Activated CD4-positive, alpha-beta T cell treated with anti-CD3 and anti-CD28 coated beads, Interleukin-2, amount 50 U/mL, for 48 hours (primary cell): ENCODE results near the gene DNM1.

Experiments used
- DNase-seq, 2 experiments: peaks; one replicate each; pipeline ENCODE4 v3.0.0-alpha.2; 2020

The DNM1 gene

DNA sequence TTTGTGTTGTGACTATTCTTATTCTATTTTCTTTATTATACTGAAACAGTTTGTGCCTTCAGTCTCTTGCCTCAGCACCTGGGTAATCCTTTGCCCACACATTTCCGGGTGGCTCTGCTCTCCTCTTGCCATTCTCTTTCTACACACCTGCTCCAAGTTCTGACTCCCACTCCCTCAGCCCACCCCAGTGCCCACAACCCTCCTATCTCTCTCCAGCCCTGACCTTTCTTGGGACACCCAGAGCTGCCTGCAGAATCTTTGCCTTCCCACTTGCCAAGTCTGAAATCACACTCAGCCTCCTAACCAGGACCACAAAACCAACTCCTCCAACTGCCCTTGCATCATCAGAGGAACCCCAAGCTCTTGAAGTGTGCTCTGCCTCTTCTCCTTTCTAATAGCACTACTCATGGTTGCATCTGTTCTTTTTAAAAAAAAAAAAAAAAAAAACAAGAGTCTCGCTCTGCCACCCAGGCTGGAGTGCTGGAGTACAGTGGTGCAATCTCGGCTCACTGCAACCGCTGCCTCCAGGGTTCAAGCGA lies 77.0 kb downstream of the DNM1 start:
- DNase-seq: no peak

DNA sequence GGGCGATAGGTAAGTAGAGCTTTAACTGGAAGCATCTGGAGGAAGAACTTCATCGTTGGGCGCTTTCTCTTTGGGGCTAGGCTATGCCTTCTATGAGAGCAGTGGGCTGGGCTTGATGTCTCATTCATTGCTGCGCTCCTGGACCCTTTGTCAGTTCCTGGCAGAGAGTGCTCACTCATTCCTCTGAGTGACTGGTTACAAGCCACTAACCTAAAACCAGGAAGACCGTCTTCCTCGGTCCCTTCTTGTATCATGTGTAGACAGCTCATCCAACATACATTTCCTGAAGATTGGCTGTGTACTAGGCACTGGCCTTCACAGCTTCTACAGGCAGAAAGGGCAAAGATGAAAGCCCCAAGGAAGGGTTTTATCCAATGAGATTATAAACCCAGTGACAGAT lies 79.3 kb downstream of the DNM1 start:
- DNase-seq: no peak

DNA sequence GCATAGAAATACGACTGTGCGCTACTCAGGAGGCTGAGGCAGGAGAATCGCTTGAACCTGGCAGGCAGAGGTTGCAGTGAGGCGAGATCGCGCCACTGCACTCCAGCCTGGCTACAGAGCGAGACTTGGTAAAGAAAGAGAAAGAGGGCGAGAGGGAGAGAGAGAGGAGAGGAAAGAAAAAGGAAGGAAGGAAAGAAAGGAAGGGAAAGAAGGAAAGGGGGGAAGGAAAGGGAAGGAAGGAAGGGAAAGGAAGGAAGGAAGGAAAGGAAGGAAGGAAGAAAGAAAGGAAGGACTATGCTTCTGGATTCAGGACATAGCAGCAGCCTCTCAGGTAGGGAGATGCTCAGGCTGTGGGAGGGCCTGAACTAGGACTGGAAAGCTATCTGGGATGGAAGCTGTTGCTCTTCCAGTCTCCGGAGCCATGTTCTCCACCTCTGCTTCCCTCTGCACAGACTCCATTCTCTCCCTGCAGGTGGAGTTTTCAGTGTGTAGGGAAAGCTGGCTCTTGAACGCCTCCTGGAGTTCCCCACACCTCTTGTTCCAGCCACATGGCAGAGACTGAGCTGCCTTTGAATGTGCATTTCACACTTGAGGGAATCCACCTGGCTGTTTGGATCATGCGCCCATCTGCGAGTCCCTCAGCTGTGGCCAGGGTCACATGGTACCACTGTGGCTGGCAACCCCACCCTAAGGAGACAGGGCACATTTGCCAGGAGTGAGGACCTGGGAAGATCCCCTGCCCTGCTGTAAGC lies 82.0 kb downstream of the DNM1 start:
- DNase-seq: no peak

DNA sequence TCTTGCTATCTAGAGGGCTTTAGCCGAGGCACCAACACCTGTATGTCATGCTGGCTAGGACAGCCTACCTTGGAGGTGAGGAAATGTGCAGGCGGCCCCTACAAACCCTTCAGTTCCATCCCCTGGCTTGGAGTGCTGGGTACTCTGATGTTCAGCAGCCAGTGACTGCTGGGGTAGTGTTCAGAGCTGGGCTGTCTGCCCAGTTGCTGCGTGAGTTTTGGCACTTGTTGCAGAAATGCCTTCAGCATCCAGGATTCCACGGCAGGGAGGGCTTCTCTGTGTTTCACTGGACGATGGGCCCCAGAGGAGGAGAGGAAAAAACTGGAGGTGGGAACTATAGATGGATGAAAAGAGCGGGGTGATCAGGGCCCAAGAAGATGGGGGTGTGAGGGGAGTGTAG lies 83.3 kb downstream of the DNM1 start:
- no peak for DNase-seq

DNA sequence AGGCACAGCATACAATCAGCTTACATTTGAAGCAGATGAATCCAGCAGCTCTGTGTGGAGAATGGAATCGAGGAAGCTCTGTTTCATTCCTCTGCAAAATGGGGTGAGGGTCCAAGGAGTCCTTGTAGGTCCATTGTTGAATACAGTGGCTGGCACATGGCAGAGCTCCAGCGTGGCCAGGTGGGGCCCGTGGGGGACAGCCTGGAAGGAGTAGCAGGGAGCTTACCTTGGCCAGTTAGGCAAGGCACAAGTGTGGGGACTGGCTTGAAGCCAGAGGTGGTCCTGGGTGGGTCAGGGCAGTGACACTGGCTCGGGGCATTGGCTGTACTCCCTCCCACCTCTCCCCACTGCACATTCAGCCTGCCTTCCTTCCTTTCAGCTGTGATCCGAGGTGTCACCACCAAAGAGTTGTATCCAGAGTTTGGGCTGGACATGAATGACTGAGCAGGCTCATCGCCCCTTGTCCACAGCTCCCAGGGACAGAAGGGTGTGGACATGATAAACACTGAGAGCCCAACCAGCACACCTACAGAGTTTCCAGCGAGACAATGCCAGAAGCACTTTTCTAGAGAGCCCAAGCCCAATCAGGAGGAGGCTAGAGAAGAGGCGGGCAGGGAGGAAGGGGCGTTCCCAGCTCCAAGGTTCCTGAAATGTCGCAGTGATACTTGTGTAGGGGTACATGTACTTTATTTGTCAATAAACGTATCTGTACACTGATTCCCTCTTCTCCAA lies 85.3 kb downstream of the DNM1 start:
- no peak for DNase-seq

DNA sequence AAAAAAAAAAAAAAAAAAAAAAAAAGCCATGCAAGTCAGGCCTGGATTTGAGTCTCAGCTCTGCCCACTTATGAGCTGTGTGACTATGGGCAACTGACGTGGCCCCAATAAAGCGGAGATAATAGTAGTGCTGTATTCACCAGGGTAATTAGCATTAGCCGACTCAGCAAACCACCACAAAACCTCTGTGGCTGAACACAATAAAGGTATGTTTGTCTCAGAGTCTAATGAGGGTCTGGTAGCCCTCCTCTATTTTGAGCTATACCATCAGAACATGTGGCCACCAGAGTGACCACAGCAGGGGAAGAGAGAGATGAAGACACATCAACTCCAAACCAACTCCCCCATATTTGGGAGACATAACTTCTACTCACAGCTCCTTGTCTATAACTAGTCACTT lies 88.8 kb downstream of the DNM1 start:
- DNase-seq: no peak

DNA sequence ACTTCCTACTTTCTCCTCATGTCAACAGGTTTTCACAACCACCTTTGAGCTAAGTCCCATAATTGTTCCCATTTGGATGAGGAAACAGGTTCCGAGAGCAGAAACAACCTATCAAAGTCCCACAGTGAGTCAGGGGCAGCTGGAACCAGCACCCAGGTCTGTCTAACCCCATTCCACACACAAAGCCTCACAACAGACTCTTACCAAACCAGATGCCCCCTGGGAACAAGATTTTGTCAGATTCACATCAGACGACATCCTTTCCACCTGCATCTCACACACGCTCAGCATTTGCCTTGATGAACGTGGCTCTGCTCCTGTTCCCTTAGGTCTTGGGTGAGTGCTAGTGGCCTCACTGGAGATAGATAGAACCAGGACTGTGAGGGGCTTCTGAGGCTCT lies 89.9 kb downstream of the DNM1 start:
- DNase-seq: no peak

DNA sequence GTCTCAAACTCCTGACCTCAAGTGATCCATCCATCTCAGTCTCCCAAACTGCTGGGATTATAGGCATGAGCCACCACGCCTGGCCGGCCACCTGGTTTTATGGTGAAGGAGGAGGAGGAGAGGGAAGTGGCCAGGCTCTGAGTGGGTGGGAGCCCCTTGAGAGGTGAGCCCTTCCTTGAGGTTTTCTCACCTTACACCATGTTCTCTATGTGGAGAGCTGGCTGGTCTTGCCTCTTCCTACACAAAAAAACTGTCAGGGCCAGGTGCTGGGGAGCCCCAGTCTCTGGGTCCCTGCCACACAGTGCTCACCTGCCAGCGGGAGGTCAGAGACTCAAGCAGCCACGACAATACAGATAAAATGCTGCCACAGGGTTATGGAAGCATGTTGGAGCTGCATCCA lies 91.0 kb downstream of the DNM1 start:
- DNase-seq: no peak

DNA sequence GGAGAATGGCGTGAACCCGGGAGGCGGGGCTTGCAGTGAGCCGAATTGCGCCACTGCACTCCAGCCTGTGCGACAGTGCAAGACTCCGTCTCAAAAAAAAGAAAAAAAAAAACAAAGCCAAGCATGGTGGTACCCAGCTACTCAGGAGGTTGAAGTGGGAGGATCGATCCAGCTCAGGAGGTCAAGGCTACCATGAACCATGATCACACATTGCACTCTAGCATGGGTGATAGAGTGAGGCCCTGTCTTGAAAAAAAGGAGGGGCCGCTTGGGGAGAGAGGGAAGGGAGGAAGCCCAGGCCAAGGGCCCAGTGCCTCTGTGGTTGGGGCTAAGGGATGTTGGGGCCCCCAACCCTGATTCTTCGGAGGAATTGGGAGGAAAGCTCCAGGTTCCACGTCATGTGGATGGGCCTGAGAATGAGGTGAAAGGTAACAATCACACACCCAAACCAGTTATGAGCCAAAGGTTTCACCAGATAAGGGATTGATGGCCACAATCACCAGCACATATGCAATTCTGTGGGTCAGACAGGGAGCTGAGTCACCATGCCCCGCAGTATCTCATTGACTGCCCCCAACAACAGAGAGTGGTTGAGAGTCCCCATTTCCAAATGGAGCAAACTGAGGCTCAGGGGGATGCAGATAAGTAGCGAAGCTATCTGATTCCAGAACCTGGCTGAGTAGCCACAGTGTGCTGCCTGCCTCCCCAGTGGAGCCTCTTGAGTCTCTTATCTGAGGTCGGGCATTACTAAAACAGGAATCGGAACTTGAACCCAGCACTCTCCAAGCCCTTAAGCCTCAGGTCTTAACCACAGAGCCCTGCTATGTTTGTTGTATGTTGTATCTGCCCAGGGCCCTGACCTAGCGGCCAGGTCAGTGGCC lies 93.4 kb downstream of the DNM1 start:
- DNase-seq: no peak

DNA sequence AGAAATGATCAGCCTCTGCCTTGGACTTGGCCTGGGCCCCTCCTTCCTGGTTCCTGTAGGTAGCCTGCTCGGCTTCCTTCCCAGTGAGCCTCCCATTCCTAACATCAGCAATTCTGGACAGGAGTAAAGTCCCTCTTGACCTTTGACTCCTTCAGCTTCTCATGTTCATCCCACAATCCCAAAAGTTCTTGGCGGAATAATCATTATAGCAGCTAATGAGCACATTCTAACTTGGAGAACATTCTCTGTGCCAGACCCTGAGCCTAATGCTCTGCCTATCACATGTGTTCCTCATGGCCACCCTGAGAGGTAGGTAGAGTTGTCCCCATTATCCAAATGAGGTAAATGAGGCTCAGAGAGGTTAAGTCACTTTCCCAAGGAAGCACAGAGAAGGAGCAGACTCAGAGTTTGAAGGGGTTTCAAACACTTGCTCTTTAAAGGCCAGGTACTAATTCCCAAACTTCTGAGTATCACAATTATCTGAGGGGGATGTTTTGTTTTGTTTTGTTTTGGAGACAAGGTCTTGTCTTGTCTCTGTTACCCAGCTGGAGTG lies 94.1 kb downstream of the DNM1 start:
- DNase-seq: no peak

DNA sequence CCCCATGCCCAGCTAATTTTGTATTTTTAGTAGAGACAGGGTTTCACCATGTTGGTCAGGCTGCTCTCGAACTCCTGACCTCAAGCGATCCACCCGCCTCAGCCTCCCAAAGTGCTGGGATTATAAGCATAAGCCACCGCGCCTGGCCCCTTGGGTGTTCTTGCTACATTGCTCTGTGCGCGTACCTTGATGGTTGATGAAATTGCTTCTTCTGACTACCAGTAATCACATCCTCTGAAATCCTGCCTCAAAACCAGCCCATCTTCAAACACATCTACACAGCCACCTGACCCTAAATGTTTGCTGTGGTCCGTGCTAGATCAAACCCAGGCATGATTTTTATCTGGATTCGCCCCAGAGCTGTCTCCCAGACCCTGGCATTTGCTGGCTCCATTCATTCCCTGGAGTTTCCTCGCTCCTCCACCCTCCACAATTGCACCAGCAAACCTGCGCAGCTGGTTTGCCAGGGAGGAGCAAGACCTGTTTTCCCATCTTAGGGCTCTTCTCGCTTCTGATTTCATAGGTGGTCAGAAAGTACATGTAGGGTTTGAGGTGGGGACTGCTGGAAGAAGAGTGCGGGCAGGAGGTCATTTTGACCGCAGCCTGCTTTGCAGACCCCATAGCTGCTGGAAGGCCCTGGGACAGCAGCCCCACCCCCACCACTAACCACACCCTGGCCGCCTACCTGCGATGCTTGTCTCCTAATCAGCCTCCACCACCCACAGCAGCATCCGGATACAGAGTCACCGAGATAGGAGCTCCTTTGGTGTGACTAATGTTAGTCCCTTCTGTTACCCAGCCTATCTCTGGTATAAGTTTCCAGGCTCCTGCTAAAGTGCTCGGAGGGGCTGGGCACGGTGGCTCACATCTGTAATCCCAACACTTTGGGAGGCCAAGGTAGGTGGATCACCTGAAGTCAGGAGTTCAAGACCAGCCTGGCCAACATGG lies 95.6 kb downstream of the DNM1 start:
- DNase-seq: no peak

DNA sequence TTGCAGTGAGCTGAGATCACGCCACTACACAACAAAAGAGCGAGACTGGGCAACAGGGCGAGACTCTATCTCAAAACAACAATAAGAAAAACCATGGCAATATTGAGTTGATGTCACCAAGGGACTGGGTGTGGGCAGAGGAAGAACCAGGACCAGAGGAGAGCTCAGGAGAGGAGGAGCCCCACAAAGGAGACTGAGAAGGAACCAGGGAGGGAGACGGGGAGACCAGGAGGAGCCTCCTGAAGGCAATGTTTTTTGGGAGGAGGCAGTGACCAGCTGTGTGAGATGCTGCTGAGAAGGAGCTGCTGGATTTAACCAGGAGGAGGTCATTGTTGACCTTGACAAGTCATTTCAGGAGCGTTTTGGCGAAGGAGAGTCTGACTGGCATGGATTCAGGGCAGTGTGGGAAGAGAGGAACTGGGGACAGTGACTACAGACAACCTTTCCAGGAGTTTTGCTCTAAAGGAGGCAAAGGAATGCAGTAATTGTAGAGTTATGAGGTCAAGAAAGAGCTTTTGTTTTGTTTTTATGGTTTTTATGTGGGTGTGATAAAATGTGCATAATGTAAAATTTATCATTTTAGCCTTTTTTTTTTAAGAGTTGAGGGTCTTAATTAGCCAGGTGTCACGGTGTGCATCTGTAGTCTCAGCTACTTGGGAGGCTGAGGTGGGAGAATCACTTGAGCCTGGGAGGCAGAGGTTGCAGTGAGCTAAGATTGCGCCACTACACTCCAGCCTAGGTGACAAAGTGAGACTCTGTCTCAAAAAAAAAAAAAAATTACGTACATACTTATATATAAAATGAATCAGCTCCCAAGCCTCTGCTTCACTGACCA lies 101.2 kb downstream of the DNM1 start:
- no peak for DNase-seq
